H1 (cell line): ENCODE measurements around the gene RTN3. TPM values are rescaled to one million over a fixed set of nuclear protein-coding genes. Genes with fewer than 3 reads are reported as not detected.

Experiments used
- CTCF ChIA-PET: fragments of 300-600 bp; sonication (Branson Sonifier 250); formaldehyde crosslinking; loops from one replicate; lab custom pipeline; 2021; ENCODE audit not compliant: partially characterized antibody; lab: Charles Lee
- POLR2A ChIA-PET: fragments of 300-600 bp; sonication (Branson Sonifier 250); formaldehyde crosslinking; loops from one replicate; lab custom pipeline; 2021; ENCODE audit warnings: inconsistent platforms; ENCODE audit not compliant: partially characterized antibody; lab: Charles Lee
- DNase-seq, 2 experiments: peaks; one replicate each; pipeline versions ENCODE4 v3.0.0 to v3.0.0-alpha.2; 2010 to 2022; ENCODE audit warnings: low spot score in 2 of 2, low read depth in 1 of 2, mixed read lengths in 1 of 2
- FAIRE-seq: peaks from 2 replicates; lab custom pipeline; 2011; peaks lifted over from hg19 to GRCh38; lab: Jason Lieb, UNC
- H2AFZ ChIP-seq: 2 replicates; pipeline ENCODE4 v1.8.1; 2012; ENCODE audit warnings: low read length, inconsistent platforms
- H2AK5ac ChIP-seq: 2 replicates; pipeline ENCODE4 v1.6.1; 2013; ENCODE audit warnings: low read depth, low read length
- H2BK120ac ChIP-seq: replicated peaks from 2 replicates; pipeline ENCODE3; 2013; ENCODE audit warnings: low read depth, low read length, inconsistent platforms
- H2BK12ac ChIP-seq: 2 replicates; pipeline ENCODE4 v1.6.1; 2013; ENCODE audit warnings: low read depth, low read length
- H2BK15ac ChIP-seq: 2 replicates; pipeline ENCODE4 v1.6.1; 2013; ENCODE audit warnings: low read length
- H2BK20ac ChIP-seq: 2 replicates; pipeline ENCODE4 v1.6.1; 2013; ENCODE audit warnings: low read length
- H2BK5ac ChIP-seq: 2 replicates; pipeline ENCODE4 v1.6.1; 2013; ENCODE audit warnings: low read depth, low read length
- H3K14ac ChIP-seq: 2 replicates; pipeline ENCODE4 v1.6.1; 2013; ENCODE audit warnings: inconsistent platforms; ENCODE audit not compliant: insufficient read length
- H3K18ac ChIP-seq: 2 replicates; pipeline ENCODE4 v1.6.1; 2013; ENCODE audit warnings: low read length; ENCODE audit errors: extremely low read depth
- H3K23ac ChIP-seq: 2 replicates; pipeline ENCODE4 v1.6.1; 2013; ENCODE audit warnings: inconsistent platforms; ENCODE audit not compliant: insufficient read length
- H3K23me2 ChIP-seq: 2 replicates; pipeline ENCODE4 v1.6.1; 2013; ENCODE audit warnings: low read depth, low read length
- H3K27ac ChIP-seq: 2 replicates; pipeline ENCODE4 v1.6.1; 2011; ENCODE audit warnings: low read depth, low read length, inconsistent platforms
- H3K27me3 ChIP-seq, 4 experiments: replicated peaks in 1 of 4; 1 replicate in 1 of 4; 2 replicates in 3 of 4; pipeline versions ENCODE4 v1.6.1 to v1.8.1; 2011 to 2013; ENCODE audit warnings: low read length in 3 of 4, mild to moderate bottlenecking in 3 of 4, inconsistent platforms in 2 of 4, mixed read lengths in 2 of 4, moderate library complexity in 1 of 4; ENCODE audit not compliant: control insufficient read depth in 3 of 4, insufficient read depth in 3 of 4; ENCODE audit errors: extremely low read depth in 1 of 4
- H3K36me3 ChIP-seq, 4 experiments: 2 replicates each; pipeline versions ENCODE4 v1.6.1 to v1.8.1; 2011 to 2013; ENCODE audit warnings: mild to moderate bottlenecking in 4 of 4, low read length in 3 of 4, moderate library complexity in 2 of 4, control low read depth in 1 of 4, inconsistent platforms in 1 of 4; ENCODE audit not compliant: insufficient read depth in 4 of 4, control insufficient read depth in 2 of 4
- H3K4ac ChIP-seq: replicated peaks from 2 replicates; pipeline ENCODE3; 2013; ENCODE audit warnings: low read length, low read depth, mixed read lengths, inconsistent platforms; ENCODE audit not compliant: insufficient read length
- H3K4me1 ChIP-seq, 4 experiments: replicated peaks in 1 of 4; 1 replicate in 1 of 4; 2 replicates in 3 of 4; pipeline versions ENCODE4 v1.6.1 to v1.8.1; 2011 to 2013; ENCODE audit warnings: low read length in 3 of 4, inconsistent platforms in 2 of 4, mixed read lengths in 1 of 4; ENCODE audit not compliant: insufficient read depth in 4 of 4, control insufficient read depth in 3 of 4
- H3K4me2 ChIP-seq, 2 experiments: 2 replicates each; pipeline versions ENCODE4 v1.6.1 to v1.8.1; 2011 to 2013; ENCODE audit warnings: low read depth in 2 of 2, low read length in 2 of 2, control low read depth in 1 of 2, inconsistent platforms in 1 of 2, mild to moderate bottlenecking in 1 of 2; ENCODE audit not compliant: insufficient read depth in 1 of 2
- H3K4me3 ChIP-seq, 4 experiments: fragments of 200-600, 300-600 bp in 1 of 4; sonication (generic), shearing (Covaris generic), sonication (Bioruptor Twin) in 1 of 4; 2 replicates each; pipeline versions ENCODE4 v1.5.1 to v1.8.1; 2011 to 2016; ENCODE audit warnings: low read length in 4 of 4, low read depth in 3 of 4, control low read depth in 2 of 4, inconsistent platforms in 2 of 4, mild to moderate bottlenecking in 2 of 4, mixed read lengths in 1 of 4, moderate library complexity in 1 of 4; ENCODE audit not compliant: insufficient read depth in 2 of 4; ENCODE audit errors: extremely low read depth in 1 of 4
- H3K56ac ChIP-seq: replicated peaks from 2 replicates; pipeline ENCODE3; 2013; ENCODE audit warnings: low read depth, mild to moderate bottlenecking, mixed read lengths, low read length, inconsistent platforms; ENCODE audit not compliant: insufficient read length
- H3K79me1 ChIP-seq: 2 replicates; pipeline ENCODE4 v1.6.1; 2013; ENCODE audit warnings: low read depth, low read length, control low read depth
- H3K79me2 ChIP-seq, 2 experiments: 2 replicates each; pipeline versions ENCODE4 v1.6.1 to v1.8.1; 2012 to 2013; ENCODE audit warnings: low read length in 2 of 2, mild to moderate bottlenecking in 2 of 2, inconsistent platforms in 1 of 2; ENCODE audit not compliant: insufficient read depth in 2 of 2, control insufficient read depth in 1 of 2
- H3K9ac ChIP-seq, 4 experiments: replicated peaks in 1 of 4; 1 replicate in 1 of 4; 2 replicates in 3 of 4; pipeline versions ENCODE4 v1.6.1 to v1.8.1; 2011 to 2013; ENCODE audit warnings: low read depth in 3 of 4, low read length in 3 of 4, control low read depth in 2 of 4, mild to moderate bottlenecking in 2 of 4, moderate library complexity in 2 of 4, inconsistent platforms in 1 of 4; ENCODE audit errors: extremely low read depth in 1 of 4
- H3K9me3 ChIP-seq, 2 experiments: 2 replicates each; pipeline versions ENCODE4 v1.6.1 to v1.8.1; 2012 to 2013; ENCODE audit warnings: mild to moderate bottlenecking in 2 of 2, moderate library complexity in 2 of 2, control low read depth in 1 of 2, inconsistent platforms in 1 of 2, low read depth in 1 of 2, low read length in 1 of 2, mixed read lengths in 1 of 2; ENCODE audit not compliant: insufficient read depth in 2 of 2
- H4K20me1 ChIP-seq, 2 experiments: replicated peaks in 1 of 2; 2 replicates each; pipeline versions ENCODE3 to v1.8.1; 2011 to 2013; ENCODE audit warnings: inconsistent platforms in 2 of 2, low read length in 2 of 2, mild to moderate bottlenecking in 1 of 2; ENCODE audit not compliant: insufficient read depth in 2 of 2, control insufficient read depth in 1 of 2
- H4K5ac ChIP-seq: 2 replicates; pipeline ENCODE4 v1.6.1; 2013; ENCODE audit warnings: low read length, low read depth, mixed read lengths, inconsistent platforms; ENCODE audit not compliant: insufficient read length
- H4K8ac ChIP-seq: 2 replicates; pipeline ENCODE4 v1.8.0; 2013; ENCODE audit warnings: mild to moderate bottlenecking, moderate library complexity, low read length, inconsistent platforms; ENCODE audit not compliant: insufficient read depth; ENCODE audit errors: extremely low read depth
- H4K91ac ChIP-seq: replicated peaks from 2 replicates; pipeline ENCODE3; 2013; ENCODE audit warnings: low read length, mixed read lengths, inconsistent platforms; ENCODE audit not compliant: insufficient read length
- EZH2 ChIP-seq: fragments of 200-600 bp; sonication (generic); IDR thresholded peaks from 2 replicates; pipeline ENCODE4 v1.7.1; 2012; ENCODE audit warnings: low read depth, mild to moderate bottlenecking, moderate library complexity, low read length, inconsistent platforms; ENCODE audit not compliant: severe bottlenecking
- POLR2A ChIP-seq, 2 experiments: IDR thresholded peaks; 1 replicate in 1 of 2; 2 replicates in 1 of 2; pipeline ENCODE4 v1.6.1; 2011; ENCODE audit warnings: low read depth in 2 of 2, low read length in 2 of 2, mild to moderate bottlenecking in 2 of 2; ENCODE audit errors: control extremely low read depth in 1 of 2
- POLR2AphosphoS5 ChIP-seq: IDR thresholded peaks from 2 replicates; pipeline ENCODE4 v1.6.1; 2011; ENCODE audit warnings: low read depth, low read length
- POU5F1 ChIP-seq: IDR thresholded peaks from 2 replicates; pipeline ENCODE4 v1.6.1; 2011; ENCODE audit warnings: low read depth, mild to moderate bottlenecking, low read length, moderate library complexity
- WGBS, 2 experiments: shearing (Covaris generic) in 1 of 2; methylation state at CpG; one replicate each; pipeline versions ENCODE4 v1.1.6 to v1.1.7; 2013 to 2015; ENCODE audit warnings: low lambda C conversion rate in 2 of 2, mixed read lengths in 2 of 2, inconsistent platforms in 1 of 2, low coverage in 1 of 2, missing lambda C conversion rate in 1 of 2; ENCODE audit not compliant: insufficient replicate concordance in 2 of 2, insufficient coverage in 1 of 2, insufficient read length in 1 of 2; ENCODE audit errors: extremely low coverage in 1 of 2, missing lambda C conversion rate in 1 of 2; 5-methylcytosine and 5-hydroxymethylcytosine counted together
- polyA plus RNA-seq, 7 experiments: library from polyadenylated mRNA; depleted of rRNA in 3 of 7; stranded (reverse) in 5 of 7; unstranded in 2 of 7; fragments of >200 nt in 5 of 7; fragments of 200-250 nt in 2 of 7; gene quantifications; 1 replicate in 5 of 7; 2 replicates in 1 of 7; 4 replicates in 1 of 7; pipeline versions ENCODE4 v1.2.1 to v1.2.3, GENCODE V29; 2011 to 2013; ENCODE audit warnings: missing spikeins in 2 of 7, mixed read lengths in 2 of 7
- total RNA-seq: library from RNA; stranded (reverse); fragmentation: NEBNext Ultra II Directional; extraction: Animal tissue kit (Norgen Biotek cat#: 25700); gene quantifications from 2 replicates; pipeline ENCODE4 v1.2.1, GENCODE V29; 2021

The RTN3 gene
- total and polyA plus RNA-seq, 2 of the 8 experiments (the other 6 are each of a cell fraction or from before 2014, with no cell fraction given) = 160 to 203 TPM

DNA sequence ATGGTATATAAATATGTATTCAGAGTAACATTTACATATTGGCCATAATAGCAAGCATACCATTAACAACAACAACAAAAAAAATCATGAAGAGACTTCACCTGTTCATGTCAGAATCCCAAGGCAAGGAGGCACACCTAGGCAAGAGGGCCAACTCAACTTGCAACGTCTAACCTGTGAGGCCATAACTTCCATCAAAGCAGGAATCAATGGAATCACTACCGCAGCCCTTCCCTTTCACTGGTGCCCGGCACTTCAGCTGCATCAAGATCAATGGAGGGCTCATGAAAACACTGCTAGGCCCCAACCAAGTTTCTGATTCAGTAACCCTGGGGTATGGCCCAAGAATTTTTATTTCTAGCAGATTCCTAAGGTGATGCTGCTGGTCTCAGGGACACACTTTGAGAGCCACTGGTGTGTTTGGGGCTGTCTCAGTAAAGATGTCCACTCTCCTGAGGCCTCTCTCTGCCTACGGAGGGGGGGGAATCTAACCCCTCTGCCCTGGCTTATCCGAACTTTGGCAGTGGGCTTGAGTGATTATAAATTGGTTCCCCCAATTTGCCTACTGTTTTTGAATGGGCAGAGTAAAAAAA, 79.3 kb downstream of the RTN3 start:
- ChIA-PET CTCF (no interaction called here), POLR2A (interaction anchor here (0.7 to 2.6 kb wide), 16 partner anchors 10 to 271 kb away, joined by 3 to 14 read pairs (median 4); partner anchors contain the start of genes ATL3 and RTN3)
- H3K9ac ChIP-seq = no peak overlapping the region
- H3K4me1 ChIP-seq = peaks cover 0 to 25% (median 17%) of the 10 kb centered on the region in 4 experiments; a peak in 6 of 7 replicates
- H2BK15ac ChIP-seq = no peak overlapping the region
- peaks cover 0 to 31% of the 10 kb centered on the region in 2 experiments; a peak in 2 of 4 replicates for H3K79me2 ChIP-seq
- no peak for FAIRE-seq
- H3K56ac ChIP-seq = no peak overlapping the region
- H3K36me3 ChIP-seq = peaks cover 0 to 38% (median 7%) of the 10 kb centered on the region in 4 experiments; a peak in 5 of 8 replicates
- no peak overlapping the region for H2BK120ac ChIP-seq
- no peak overlapping the region for H4K5ac ChIP-seq
- H3K27me3 ChIP-seq = no peaks in the 10 kb centered on the region
- H2BK20ac ChIP-seq = no peak overlapping the region
- no peak overlapping the region for H3K14ac ChIP-seq
- no peak overlapping the region for H4K91ac ChIP-seq
- no peak for DNase-seq
- H3K79me1 ChIP-seq = peaks cover 2% of the 10 kb centered on the region; the same call in 1 of the 2 replicates
- no peak overlapping the region for H3K4ac ChIP-seq
- H3K23ac ChIP-seq = no peak overlapping the region
- peaks cover 4% of the 10 kb centered on the region; the same call in 1 of the 2 replicates for H3K23me2 ChIP-seq
- no peak overlapping the region for H3K27ac ChIP-seq
- H4K8ac ChIP-seq = no peak overlapping the region
- WGBS, 2 experiments = 48% methylated on average over 5 of the region's 5 CpGs; no CpG with 5 or more reads in 1 of the 2 experiments
- H3K4me2 ChIP-seq = peak overlapping the region; percentile 78 to 93
- H2AK5ac ChIP-seq = no peak overlapping the region
- peak overlapping the region; percentile 56; the same call in 1 of the 2 replicates for H3K18ac ChIP-seq
- no peak overlapping the region for H2BK12ac ChIP-seq
- no peak overlapping the region for H2BK5ac ChIP-seq
- H4K20me1 ChIP-seq = peaks cover 10 to 12% of the 10 kb centered on the region in 2 experiments
- no peaks in the 10 kb centered on the region for H3K9me3 ChIP-seq
- peak overlapping the region; percentile 3 to 96 (median 86); a peak in 5 of 8 replicates for H3K4me3 ChIP-seq
- peak; percentile 82; the same call in 1 of the 2 replicates for TF ChIP-seq POLR2AphosphoS5
- TF ChIP-seq EZH2 = no peak
- TF ChIP-seq POU5F1 = no peak
- peak in 1 of 2 experiments; percentile 40; a peak in 1 of 3 replicates for TF ChIP-seq POLR2A (IDR thresholded peaks at IDR 0.05; ENCODE audit: control extremely low read depth in 1 of 2, low read depth in 2 of 2, low read length in 2 of 2)
- TF ChIP-seq, all 59 proteins: peak for 2
- H2AFZ ChIP-seq = no peak overlapping the region
